Measurements from ENCODE around the gene KIAA1217.

KIAA1217 gene

DNA sequence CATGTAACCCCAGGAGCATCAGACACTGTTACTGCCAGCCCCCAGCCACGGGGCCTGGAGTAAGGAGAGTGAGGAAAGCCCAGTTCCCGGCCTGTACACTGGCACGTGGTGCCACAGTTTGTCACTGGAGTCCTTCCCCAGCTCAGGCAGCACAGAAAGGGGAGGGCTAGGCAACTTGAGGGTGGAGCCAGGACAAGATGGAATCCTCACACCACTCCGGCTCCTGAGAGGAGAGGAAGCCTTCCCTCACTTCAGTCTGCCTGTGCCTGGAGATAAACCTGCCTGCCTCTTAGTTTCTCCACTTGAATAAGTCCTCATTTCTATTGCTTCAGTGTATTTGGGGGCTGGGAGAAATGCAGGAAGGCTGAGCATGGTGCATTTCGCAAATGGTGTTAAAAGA is 176.0 kb downstream of the KIAA1217 start:
- H3K4me1 ChIP-seq (ENCODE audit: control insufficient read depth, insufficient read depth, low read length): peaks cover 26% of the 10 kb centered on the region
- H3K9me3 ChIP-seq (ENCODE audit: control insufficient read depth, low read length): no peaks in the 10 kb centered on the region
- H3K9ac ChIP-seq (ENCODE audit: low read length): no peak overlapping the region
- no peaks in the 10 kb centered on the region for H3K36me3 ChIP-seq (ENCODE audit: control insufficient read depth, insufficient read depth, low read length)
- H3K27me3 ChIP-seq (ENCODE audit: control insufficient read depth, insufficient read depth, low read length): no peaks in the 10 kb centered on the region
- H3K4me3 ChIP-seq (ENCODE audit: low read length): no peak overlapping the region

DNA sequence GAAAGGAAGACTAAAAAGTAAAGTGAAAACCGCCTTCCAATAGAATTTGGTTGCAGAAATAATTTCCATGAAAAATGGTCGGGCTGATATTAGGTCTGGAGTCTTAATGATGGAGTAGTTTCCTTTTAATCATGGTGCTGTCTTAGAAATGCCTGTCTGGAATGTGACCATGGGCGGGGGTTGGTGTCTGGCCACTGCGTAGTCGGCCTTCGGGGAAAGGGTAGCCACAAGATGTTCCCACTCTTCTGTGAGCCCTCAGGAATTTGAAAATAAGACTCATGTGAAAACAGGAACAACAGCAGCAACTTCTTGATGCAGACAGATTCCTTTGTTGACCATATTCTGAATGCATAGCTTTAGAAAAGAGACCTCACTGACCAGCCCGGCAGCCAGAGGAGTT is 176.8 kb downstream of the KIAA1217 start:
- H3K36me3 ChIP-seq (ENCODE audit: control insufficient read depth, insufficient read depth, low read length): no peaks in the 10 kb centered on the region
- no peak overlapping the region for H3K9ac ChIP-seq (ENCODE audit: low read length)
- no peaks in the 10 kb centered on the region for H3K9me3 ChIP-seq (ENCODE audit: control insufficient read depth, low read length)
- H3K4me3 ChIP-seq (ENCODE audit: low read length): no peak overlapping the region
- H3K4me1 ChIP-seq (ENCODE audit: control insufficient read depth, insufficient read depth, low read length): peaks cover 26% of the 10 kb centered on the region
- H3K27me3 ChIP-seq (ENCODE audit: control insufficient read depth, insufficient read depth, low read length): no peaks in the 10 kb centered on the region

DNA sequence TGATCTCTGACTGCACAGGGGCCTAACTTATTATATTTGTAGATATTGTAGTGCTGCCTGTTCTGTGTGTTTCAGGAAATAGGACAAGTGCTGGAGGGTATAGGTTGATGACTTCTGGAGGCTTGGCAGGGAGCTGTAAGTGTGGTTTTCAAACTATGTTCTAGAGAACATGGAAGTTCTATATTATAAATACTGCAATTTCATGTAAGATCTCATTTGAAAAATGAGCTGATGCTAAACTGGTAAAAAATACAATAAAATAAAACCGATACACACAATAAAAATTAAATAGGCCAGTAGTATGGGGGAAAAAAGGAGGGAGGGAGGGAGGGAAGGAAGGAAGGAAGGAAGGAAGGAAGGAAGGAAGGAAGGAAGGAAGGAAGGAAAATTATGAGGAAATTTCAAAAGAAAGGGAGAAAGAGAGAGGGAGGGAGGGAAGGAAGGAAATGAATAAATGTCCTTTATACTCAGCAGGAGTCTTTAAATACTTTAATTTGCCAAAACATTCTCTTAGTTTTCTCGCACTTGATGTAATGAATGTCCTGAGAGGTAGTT is 181.3 kb downstream of the KIAA1217 start:
- H3K9ac ChIP-seq (ENCODE audit: low read length): no peak overlapping the region
- no peaks in the 10 kb centered on the region for H3K36me3 ChIP-seq (ENCODE audit: control insufficient read depth, insufficient read depth, low read length)
- no peaks in the 10 kb centered on the region for H3K4me1 ChIP-seq (ENCODE audit: control insufficient read depth, insufficient read depth, low read length)
- H3K27me3 ChIP-seq (ENCODE audit: control insufficient read depth, insufficient read depth, low read length): no peaks in the 10 kb centered on the region
- no peak overlapping the region for H3K4me3 ChIP-seq (ENCODE audit: low read length)
- no peaks in the 10 kb centered on the region for H3K9me3 ChIP-seq (ENCODE audit: control insufficient read depth, low read length)

DNA sequence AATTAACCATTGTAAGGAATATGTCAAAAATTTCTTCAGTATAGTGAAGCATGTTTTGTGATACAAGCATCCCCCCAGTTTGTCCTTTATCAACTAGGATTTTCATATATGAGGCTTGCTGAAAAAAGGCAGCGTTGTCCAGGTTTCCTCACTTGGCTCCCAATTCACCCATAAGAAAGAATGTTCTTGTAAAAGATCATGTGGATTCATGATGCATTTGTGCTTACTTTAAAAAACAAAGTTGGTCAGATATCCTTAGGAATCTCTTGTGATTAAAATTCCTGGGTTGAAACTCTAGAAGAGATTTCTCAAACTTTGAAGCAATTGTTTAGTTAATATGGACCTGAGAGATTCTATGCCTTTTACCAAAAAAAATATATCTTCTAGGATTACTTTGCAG is 181.8 kb downstream of the KIAA1217 start:
- Histone ChIP-seq H3K36me3 (ENCODE audit: control insufficient read depth, insufficient read depth, low read length) (no peaks in the 10 kb centered on the region), H3K4me3 (ENCODE audit: low read length) (no peak overlapping the region), H3K4me1 (ENCODE audit: control insufficient read depth, insufficient read depth, low read length) (no peaks in the 10 kb centered on the region), H3K9me3 (ENCODE audit: control insufficient read depth, low read length) (no peaks in the 10 kb centered on the region), H3K27me3 (ENCODE audit: control insufficient read depth, insufficient read depth, low read length) (no peaks in the 10 kb centered on the region), H3K9ac (ENCODE audit: low read length) (no peak overlapping the region)

DNA sequence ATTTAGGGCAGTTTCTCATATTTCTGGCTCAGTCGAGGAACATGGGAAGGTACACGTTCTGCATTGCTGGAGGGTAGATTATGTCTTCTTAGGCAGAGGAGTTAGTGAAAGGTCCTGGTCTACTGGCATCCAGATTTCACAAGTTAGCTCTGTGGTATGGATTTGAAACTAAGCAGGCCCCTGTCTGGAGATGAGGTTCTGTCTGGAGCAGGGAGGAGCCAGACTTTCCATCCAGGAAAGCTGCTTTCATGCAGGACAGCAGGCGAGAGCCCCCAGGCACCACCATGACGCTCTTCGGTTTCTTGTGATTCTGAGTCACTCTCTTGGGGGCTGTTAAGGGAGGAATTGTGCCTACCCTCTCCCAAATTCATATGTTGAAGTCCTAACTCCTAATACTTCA is 184.3 kb downstream of the KIAA1217 start:
- Histone ChIP-seq H3K4me3 (ENCODE audit: low read length) (no peak overlapping the region), H3K27me3 (ENCODE audit: control insufficient read depth, insufficient read depth, low read length) (no peaks in the 10 kb centered on the region), H3K9ac (ENCODE audit: low read length) (no peak overlapping the region), H3K9me3 (ENCODE audit: control insufficient read depth, low read length) (no peaks in the 10 kb centered on the region), H3K36me3 (ENCODE audit: control insufficient read depth, insufficient read depth, low read length) (no peaks in the 10 kb centered on the region), H3K4me1 (ENCODE audit: control insufficient read depth, insufficient read depth, low read length) (no peaks in the 10 kb centered on the region)

DNA sequence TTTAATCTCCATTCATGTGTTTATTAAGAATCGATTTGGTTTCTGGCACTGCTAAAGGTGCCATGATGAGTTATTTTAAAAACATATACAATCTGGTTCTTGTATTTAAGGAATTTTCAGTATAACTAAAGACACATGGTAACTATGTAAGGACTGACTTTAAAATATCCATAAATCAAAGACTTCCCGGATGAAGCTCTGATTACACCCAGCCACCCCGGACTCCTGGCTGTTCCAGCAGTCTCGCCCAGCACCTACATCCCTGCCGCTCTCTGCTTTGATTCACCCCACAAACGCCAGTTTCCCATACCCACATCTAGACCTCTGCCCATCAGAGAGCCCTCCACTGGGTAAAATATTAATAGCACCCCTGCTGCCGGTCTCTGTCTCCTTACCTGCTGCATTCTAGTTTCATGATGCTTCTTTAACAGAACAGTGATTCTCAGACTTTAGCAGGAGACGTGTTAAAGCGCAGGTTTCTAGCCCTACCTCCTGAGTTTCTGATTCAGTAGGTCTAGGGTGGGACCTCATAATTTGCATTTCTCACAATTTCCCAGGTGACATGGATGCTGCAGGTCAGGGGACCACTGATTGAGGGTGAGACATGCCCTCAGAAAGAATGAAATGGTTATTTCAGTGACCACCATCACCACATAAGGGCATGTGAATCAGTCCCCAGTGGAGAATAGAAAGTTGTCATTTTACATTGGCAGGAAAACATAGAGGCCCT is 185.7 kb downstream of the KIAA1217 start:
- H3K9ac ChIP-seq (ENCODE audit: low read length): no peak overlapping the region
- no peaks in the 10 kb centered on the region for H3K27me3 ChIP-seq (ENCODE audit: control insufficient read depth, insufficient read depth, low read length)
- H3K9me3 ChIP-seq (ENCODE audit: control insufficient read depth, low read length): no peaks in the 10 kb centered on the region
- H3K4me1 ChIP-seq (ENCODE audit: control insufficient read depth, insufficient read depth, low read length): no peaks in the 10 kb centered on the region
- no peaks in the 10 kb centered on the region for H3K36me3 ChIP-seq (ENCODE audit: control insufficient read depth, insufficient read depth, low read length)
- no peak overlapping the region for H3K4me3 ChIP-seq (ENCODE audit: low read length)

DNA sequence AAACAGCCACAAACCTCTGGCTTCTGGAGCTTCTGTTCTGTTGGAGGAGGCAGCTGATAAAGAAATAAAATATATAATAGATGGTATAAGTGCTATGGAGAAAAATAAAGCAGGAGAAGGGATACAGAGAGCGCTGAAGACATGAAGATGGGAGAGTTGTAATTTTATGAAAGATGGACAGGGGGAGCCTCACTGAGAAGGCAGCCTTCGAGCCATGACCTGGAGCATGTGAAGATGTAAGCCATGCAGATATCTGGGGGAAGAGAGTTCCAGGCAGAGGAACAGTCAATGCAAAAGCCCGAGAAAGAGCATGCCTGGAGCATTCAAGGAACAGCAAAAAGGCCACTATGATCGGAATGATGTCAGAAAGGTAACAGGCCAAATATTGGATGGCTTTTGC is 187.5 kb downstream of the KIAA1217 start:
- Histone ChIP-seq H3K9me3 (ENCODE audit: control insufficient read depth, low read length) (no peaks in the 10 kb centered on the region), H3K4me3 (ENCODE audit: low read length) (no peak overlapping the region), H3K36me3 (ENCODE audit: control insufficient read depth, insufficient read depth, low read length) (no peaks in the 10 kb centered on the region), H3K27me3 (ENCODE audit: control insufficient read depth, insufficient read depth, low read length) (no peaks in the 10 kb centered on the region), H3K9ac (ENCODE audit: low read length) (no peak overlapping the region), H3K4me1 (ENCODE audit: control insufficient read depth, insufficient read depth, low read length) (no peaks in the 10 kb centered on the region)

DNA sequence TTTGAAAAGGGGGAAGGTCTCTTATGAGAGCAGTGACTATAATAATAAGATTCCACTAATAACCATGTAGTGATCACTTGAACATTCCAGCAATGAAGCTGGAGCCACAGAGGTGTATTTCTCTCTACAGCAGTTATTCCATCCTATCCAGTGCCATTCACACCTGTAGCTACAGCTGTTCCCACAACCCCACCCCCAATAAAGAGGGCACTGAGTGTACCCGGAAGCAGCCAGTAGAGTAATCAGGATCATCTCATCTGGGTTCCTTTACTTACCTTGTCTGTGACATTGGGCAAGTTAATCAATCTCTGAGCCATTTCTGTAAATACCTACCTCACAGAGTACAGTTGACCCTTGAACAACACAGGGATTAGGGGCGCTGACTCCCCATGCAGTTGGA is 188.7 kb downstream of the KIAA1217 start:
- H3K9ac ChIP-seq (ENCODE audit: low read length): no peak overlapping the region
- H3K9me3 ChIP-seq (ENCODE audit: control insufficient read depth, low read length): no peaks in the 10 kb centered on the region
- H3K27me3 ChIP-seq (ENCODE audit: control insufficient read depth, insufficient read depth, low read length): no peaks in the 10 kb centered on the region
- H3K4me3 ChIP-seq (ENCODE audit: low read length): no peak overlapping the region
- no peaks in the 10 kb centered on the region for H3K36me3 ChIP-seq (ENCODE audit: control insufficient read depth, insufficient read depth, low read length)
- no peaks in the 10 kb centered on the region for H3K4me1 ChIP-seq (ENCODE audit: control insufficient read depth, insufficient read depth, low read length)

DNA sequence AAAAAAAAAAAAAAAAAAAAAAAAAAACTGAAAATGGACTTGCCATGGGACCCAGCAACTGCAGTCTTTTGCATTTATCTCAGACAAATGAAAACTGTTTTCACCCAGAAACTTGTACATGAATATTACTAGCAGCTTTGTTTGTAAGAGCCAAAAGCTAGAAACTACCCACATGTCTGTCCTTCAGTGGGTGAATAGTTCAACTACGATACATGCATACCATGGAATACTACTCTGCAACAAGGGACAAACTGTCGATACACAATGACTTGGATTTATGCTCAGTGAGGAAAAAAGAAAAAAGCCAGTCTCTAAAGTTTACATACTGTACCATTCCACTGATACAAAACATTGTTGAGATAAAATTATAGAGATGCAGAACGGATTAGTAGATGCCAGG is 195.6 kb downstream of the KIAA1217 start:
- no peaks in the 10 kb centered on the region for H3K36me3 ChIP-seq (ENCODE audit: control insufficient read depth, insufficient read depth, low read length)
- H3K9me3 ChIP-seq (ENCODE audit: control insufficient read depth, low read length): no peaks in the 10 kb centered on the region
- no peak overlapping the region for H3K4me3 ChIP-seq (ENCODE audit: low read length)
- H3K9ac ChIP-seq (ENCODE audit: low read length): no peak overlapping the region
- no peaks in the 10 kb centered on the region for H3K27me3 ChIP-seq (ENCODE audit: control insufficient read depth, insufficient read depth, low read length)
- H3K4me1 ChIP-seq (ENCODE audit: control insufficient read depth, insufficient read depth, low read length): no peaks in the 10 kb centered on the region

DNA sequence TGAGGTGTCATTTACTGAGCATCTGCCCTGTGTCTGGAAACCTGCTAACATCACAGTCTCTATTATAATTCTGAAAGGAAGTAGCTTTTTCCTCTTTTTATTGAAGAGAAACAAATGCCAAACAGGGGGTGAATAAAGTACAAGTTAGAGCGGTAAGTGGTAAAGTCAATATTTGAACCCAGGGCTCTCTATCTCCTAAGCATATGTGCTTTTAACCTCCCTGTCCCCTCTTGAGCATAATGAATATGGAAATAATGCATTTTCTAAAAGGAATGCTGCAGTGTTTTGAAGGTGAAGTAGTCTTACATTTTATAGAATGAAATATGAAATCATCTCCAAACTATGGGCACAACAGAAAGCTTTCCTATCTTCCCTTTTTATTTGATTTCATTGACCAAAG is 196.7 kb downstream of the KIAA1217 start:
- Histone ChIP-seq H3K9me3 (ENCODE audit: control insufficient read depth, low read length) (no peaks in the 10 kb centered on the region), H3K4me1 (ENCODE audit: control insufficient read depth, insufficient read depth, low read length) (no peaks in the 10 kb centered on the region), H3K27me3 (ENCODE audit: control insufficient read depth, insufficient read depth, low read length) (no peaks in the 10 kb centered on the region), H3K4me3 (ENCODE audit: low read length) (no peak overlapping the region), H3K9ac (ENCODE audit: low read length) (no peak overlapping the region), H3K36me3 (ENCODE audit: control insufficient read depth, insufficient read depth, low read length) (no peaks in the 10 kb centered on the region)

DNA sequence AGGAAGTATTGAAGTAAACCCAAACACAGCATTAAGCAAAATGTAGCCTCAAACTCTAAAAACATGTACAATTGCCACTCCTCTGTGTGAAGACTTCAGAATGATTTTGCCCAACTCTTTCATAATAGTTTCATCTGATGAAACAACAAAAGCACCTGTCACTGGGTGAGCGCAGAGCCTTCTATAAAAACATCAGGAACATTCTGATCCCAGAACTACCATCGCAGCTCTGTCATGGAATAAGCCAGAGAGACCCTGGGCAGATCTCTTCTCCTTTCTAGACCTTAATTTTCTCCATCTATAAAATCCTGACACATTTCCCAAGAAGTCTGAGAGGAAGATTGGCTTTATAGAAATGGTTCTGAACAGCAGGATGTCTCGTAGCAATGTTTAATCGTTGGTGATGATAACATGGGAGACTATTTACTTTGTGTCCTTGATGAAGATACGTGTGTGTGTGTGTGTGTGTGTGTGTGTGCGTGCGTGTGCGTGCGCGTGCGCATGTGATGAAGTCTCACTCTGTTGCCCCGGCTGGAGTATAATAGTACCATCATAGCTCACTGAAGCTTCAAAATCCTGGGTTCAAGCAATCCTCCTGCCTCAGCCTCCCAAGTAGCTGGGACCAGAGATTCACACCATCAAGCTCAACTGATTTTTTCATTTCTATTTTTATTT is 198.0 kb downstream of the KIAA1217 start:
- Histone ChIP-seq H3K36me3 (ENCODE audit: control insufficient read depth, insufficient read depth, low read length) (no peaks in the 10 kb centered on the region), H3K27me3 (ENCODE audit: control insufficient read depth, insufficient read depth, low read length) (no peaks in the 10 kb centered on the region), H3K9ac (ENCODE audit: low read length) (no peak overlapping the region), H3K4me1 (ENCODE audit: control insufficient read depth, insufficient read depth, low read length) (no peaks in the 10 kb centered on the region), H3K4me3 (ENCODE audit: low read length) (no peak overlapping the region), H3K9me3 (ENCODE audit: control insufficient read depth, low read length) (no peaks in the 10 kb centered on the region)

DNA sequence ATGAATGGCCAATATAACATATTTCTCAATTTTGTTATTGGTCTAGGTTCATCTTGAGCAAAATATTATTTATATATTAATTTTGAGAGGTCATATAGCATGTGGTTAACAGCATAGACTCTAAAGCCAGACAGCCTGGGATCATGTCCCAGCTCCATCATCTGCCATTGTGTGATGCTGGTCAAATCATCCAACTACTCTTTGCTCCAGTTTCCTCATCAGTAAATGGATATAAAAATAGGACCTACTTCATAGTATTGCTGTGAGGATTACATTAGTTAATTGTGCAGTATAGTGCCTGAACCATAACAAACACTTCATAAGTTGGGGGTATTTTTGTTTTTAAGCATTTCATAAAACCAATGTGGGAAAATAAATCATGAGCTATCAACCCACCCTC is 199.0 kb downstream of the KIAA1217 start:
- Histone ChIP-seq H3K36me3 (ENCODE audit: control insufficient read depth, insufficient read depth, low read length) (no peaks in the 10 kb centered on the region), H3K9ac (ENCODE audit: low read length) (no peak overlapping the region), H3K9me3 (ENCODE audit: control insufficient read depth, low read length) (no peaks in the 10 kb centered on the region), H3K4me1 (ENCODE audit: control insufficient read depth, insufficient read depth, low read length) (no peaks in the 10 kb centered on the region), H3K4me3 (ENCODE audit: low read length) (no peak overlapping the region), H3K27me3 (ENCODE audit: control insufficient read depth, insufficient read depth, low read length) (no peaks in the 10 kb centered on the region)

Measured in mucosa of stomach (tissue), 1 donor.